Measurements from ENCODE around the gene ING3. TPM values are rescaled to one million over a fixed set of nuclear protein-coding genes. Genes with fewer than 3 reads are reported as not detected.

Gene ING3
- total RNA-seq, 1 experiment from 2014 or later: 16.1 TPM

DNA sequence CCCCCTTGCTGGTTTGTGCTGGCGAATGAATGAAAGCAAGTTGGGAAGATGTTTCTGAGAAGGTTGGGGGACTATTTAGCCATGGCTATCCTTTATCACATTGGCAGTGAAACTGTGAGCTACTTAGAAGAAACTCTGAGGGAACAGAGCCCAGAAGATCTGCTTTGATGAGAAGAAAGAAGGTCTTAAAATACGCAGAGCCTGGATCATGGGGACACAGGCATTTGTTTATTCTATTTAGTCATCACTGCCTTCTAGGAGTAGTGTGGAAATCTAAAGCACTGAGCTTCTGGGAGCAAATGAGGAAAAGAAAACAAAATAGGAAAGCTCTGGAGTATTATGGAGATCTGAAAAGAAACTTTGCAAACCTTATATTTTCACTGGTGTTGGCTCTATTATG lies 66.4 kb downstream of the ING3 start:
- no peak for DNase-seq (ENCODE audit: low spot score)
- intact Hi-C loops (cut with micrococcal nuclease; ENCODE audit: unreplicated experiment): no loop called here
- CTCF ChIA-PET: no interaction called here
- POLR2A ChIA-PET (ENCODE audit: low non-redundant PET): no interaction called here
- H3K4me3 ChIP-seq (ENCODE audit: low read depth, low read length, poor library complexity, severe bottlenecking): no peak overlapping the region
- BruUV-seq (replicated peaks): no TSS peak
- TF ChIP-seq, protein P1, sequence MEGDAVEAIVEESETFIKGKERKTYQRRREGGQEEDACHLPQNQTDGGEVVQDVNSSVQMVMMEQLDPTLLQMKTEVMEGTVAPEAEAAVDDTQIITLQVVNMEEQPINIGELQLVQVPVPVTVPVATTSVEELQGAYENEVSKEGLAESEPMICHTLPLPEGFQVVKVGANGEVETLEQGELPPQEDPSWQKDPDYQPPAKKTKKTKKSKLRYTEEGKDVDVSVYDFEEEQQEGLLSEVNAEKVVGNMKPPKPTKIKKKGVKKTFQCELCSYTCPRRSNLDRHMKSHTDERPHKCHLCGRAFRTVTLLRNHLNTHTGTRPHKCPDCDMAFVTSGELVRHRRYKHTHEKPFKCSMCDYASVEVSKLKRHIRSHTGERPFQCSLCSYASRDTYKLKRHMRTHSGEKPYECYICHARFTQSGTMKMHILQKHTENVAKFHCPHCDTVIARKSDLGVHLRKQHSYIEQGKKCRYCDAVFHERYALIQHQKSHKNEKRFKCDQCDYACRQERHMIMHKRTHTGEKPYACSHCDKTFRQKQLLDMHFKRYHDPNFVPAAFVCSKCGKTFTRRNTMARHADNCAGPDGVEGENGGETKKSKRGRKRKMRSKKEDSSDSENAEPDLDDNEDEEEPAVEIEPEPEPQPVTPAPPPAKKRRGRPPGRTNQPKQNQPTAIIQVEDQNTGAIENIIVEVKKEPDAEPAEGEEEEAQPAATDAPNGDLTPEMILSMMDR (conservative IDR thresholded peaks at IDR 0.05; ENCODE audit: low read depth, low read length): no peak
- TF ChIP-seq EZH2 (IDR thresholded peaks at IDR 0.05; ENCODE audit: borderline replicate concordance, low read depth, low read length, poor library complexity, severe bottlenecking): no peak
- H3K27ac ChIP-seq (ENCODE audit: low read depth, low read length, poor library complexity, severe bottlenecking): no peak overlapping the region
- H3K36me3 ChIP-seq (ENCODE audit: insufficient read depth, low read length, poor library complexity, severe bottlenecking): no peaks in the 10 kb centered on the region
- H3K27me3 ChIP-seq (replicated peaks; ENCODE audit: insufficient read depth, low read depth, low read length, poor library complexity): no peaks in the 10 kb centered on the region
- no peaks in the 10 kb centered on the region for H3K4me1 ChIP-seq (ENCODE audit: insufficient read depth, low read length, poor library complexity, severe bottlenecking)
- H3K9me3 ChIP-seq (ENCODE audit: low read depth, low read length, poor library complexity, severe bottlenecking): no peaks in the 10 kb centered on the region

GRCh38 chr7:121017586-121017985 lies 67.0 kb downstream of the ING3 start:
- Histone ChIP-seq H3K4me3 (ENCODE audit: low read depth, low read length, poor library complexity, severe bottlenecking) (no peak overlapping the region), H3K36me3 (ENCODE audit: insufficient read depth, low read length, poor library complexity, severe bottlenecking) (no peaks in the 10 kb centered on the region), H3K27ac (ENCODE audit: low read depth, low read length, poor library complexity, severe bottlenecking) (no peak overlapping the region), H3K4me1 (ENCODE audit: insufficient read depth, low read length, poor library complexity, severe bottlenecking) (no peaks in the 10 kb centered on the region), H3K9me3 (ENCODE audit: low read depth, low read length, poor library complexity, severe bottlenecking) (no peaks in the 10 kb centered on the region), H3K27me3 (replicated peaks; ENCODE audit: insufficient read depth, low read depth, low read length, poor library complexity) (no peaks in the 10 kb centered on the region)
- POLR2A ChIA-PET (ENCODE audit: low non-redundant PET): no interaction called here
- DNase-seq (ENCODE audit: low spot score): no peak
- intact Hi-C loops (cut with micrococcal nuclease; ENCODE audit: unreplicated experiment): no loop called here
- BruUV-seq (replicated peaks): no TSS peak
- CTCF ChIA-PET: no interaction called here
- TF ChIP-seq, protein P1 (conservative IDR thresholded peaks at IDR 0.05; ENCODE audit: low read depth, low read length): no peak
- no peak for TF ChIP-seq EZH2 (IDR thresholded peaks at IDR 0.05; ENCODE audit: borderline replicate concordance, low read depth, low read length, poor library complexity, severe bottlenecking)

DNA sequence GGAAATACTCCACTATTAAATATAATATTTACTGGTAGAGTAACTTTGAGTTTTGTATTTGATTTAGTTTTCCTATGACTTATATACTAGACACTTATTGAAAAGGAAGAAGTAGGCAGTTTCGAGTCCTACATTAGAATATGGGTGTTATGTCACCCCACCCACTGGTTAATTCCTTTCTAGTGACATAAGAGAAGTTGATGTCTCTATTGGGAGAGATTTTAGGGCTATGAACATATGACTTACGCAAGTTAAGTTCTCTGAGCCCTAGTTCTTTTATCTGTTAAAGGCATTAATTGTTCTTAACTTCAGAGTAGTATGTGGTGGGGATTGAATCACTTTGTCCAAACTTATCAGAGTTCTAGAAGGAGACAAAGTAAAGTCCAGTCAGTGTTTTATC lies 68.4 kb downstream of the ING3 start:
- Histone ChIP-seq H3K27ac (ENCODE audit: low read depth, low read length, poor library complexity, severe bottlenecking) (no peak overlapping the region), H3K4me1 (ENCODE audit: insufficient read depth, low read length, poor library complexity, severe bottlenecking) (peaks cover 9% of the 10 kb centered on the region), H3K27me3 (replicated peaks; ENCODE audit: insufficient read depth, low read depth, low read length, poor library complexity) (no peaks in the 10 kb centered on the region), H3K9me3 (ENCODE audit: low read depth, low read length, poor library complexity, severe bottlenecking) (no peaks in the 10 kb centered on the region), H3K36me3 (ENCODE audit: insufficient read depth, low read length, poor library complexity, severe bottlenecking) (no peaks in the 10 kb centered on the region), H3K4me3 (ENCODE audit: low read depth, low read length, poor library complexity, severe bottlenecking) (no peak overlapping the region)
- ChIA-PET CTCF (no interaction called here), POLR2A (ENCODE audit: low non-redundant PET) (no interaction called here)
- intact Hi-C loops (cut with micrococcal nuclease; ENCODE audit: unreplicated experiment): no loop called here
- TF ChIP-seq EZH2 (IDR thresholded peaks at IDR 0.05; ENCODE audit: borderline replicate concordance, low read depth, low read length, poor library complexity, severe bottlenecking): no peak
- TF ChIP-seq, protein P1 (conservative IDR thresholded peaks at IDR 0.05; ENCODE audit: low read depth, low read length): no peak
- DNase-seq (ENCODE audit: low spot score): peak; percentile 18
- BruUV-seq (replicated peaks): no TSS peak
